ENCODE data around the gene PIGW. TPM values are rescaled to one million over a fixed set of nuclear protein-coding genes. Genes with fewer than 3 reads are reported as not detected.

The PIGW gene
- total RNA-seq, 4 donors from 2014 or later, result 2.5 to 6.5 (median 4.4) TPM

- peaks cover 0 to 91% (median 67%) of the 10 kb centered on the region in 4 donors for H3K36me3 ChIP-seq
- no peak overlapping the region for H3K4me3 ChIP-seq
- no peak overlapping the region for H3K27ac ChIP-seq (replicated peaks in 1 of 4)
- TF ChIP-seq POLR2A (IDR thresholded peaks at IDR 0.05; ENCODE audit: low read depth), result no peak
- TF ChIP-seq EP300 (IDR thresholded peaks at IDR 0.05), result no peak
- no peak for TF ChIP-seq POLR2AphosphoS5 (IDR thresholded peaks at IDR 0.05)
- TF ChIP-seq CTCF (IDR thresholded peaks at IDR 0.05), result no peak
- no peaks in the 10 kb centered on the region for H3K9me3 ChIP-seq
- peaks cover 0 to 3% (median 0%) of the 10 kb centered on the region in 4 donors for H3K4me1 ChIP-seq
- 97% methylated on average over 5 of the region's 14 CpGs for WGBS
- no peak for DNase-seq (ENCODE audit: extremely low spot score)
- no peaks in the 10 kb centered on the region for H3K27me3 ChIP-seq
- intact Hi-C loops (cut with DNase I), result no loop called here
Observed at GRCh38 chr17:36510636-36511035, 24.2 kb upstream of the PIGW start.

DNA sequence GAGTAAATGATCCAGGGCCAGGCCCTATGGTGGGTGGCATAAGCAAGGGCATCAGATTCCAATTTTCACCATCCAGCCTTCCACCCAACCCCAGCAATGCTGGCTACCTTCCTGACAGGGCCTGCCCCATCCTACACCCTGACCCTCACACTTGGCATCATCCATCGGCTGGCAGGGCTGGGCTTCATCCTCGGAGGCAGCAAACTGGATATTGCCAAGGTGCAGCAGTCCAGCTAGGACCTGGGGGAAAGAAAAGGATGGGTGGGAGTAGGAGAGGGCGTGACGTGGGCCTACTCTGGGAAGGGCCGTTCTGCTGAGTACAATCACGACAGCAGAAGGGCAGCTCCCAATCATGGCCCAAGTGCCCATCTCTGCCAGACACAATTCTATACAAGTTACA lies 23.6 kb upstream of the PIGW start:
- Histone ChIP-seq H3K27ac (replicated peaks in 1 of 4) (no peak overlapping the region), H3K9me3 (no peaks in the 10 kb centered on the region), H3K27me3 (no peaks in the 10 kb centered on the region), H3K36me3 (peaks cover 0 to 91% (median 66%) of the 10 kb centered on the region in 4 donors), H3K4me1 (peaks cover 0 to 3% (median 0%) of the 10 kb centered on the region in 4 donors), H3K4me3 (no peak overlapping the region)
- TF ChIP-seq CTCF (IDR thresholded peaks at IDR 0.05) (no peak), POLR2A (IDR thresholded peaks at IDR 0.05; ENCODE audit: low read depth) (no peak), EP300 (IDR thresholded peaks at IDR 0.05) (no peak), POLR2AphosphoS5 (IDR thresholded peaks at IDR 0.05) (no peak)
- intact Hi-C loops (cut with DNase I), result no loop called here
- 100% methylated on average over 3 of the region's 6 CpGs for WGBS
- no peak for DNase-seq (ENCODE audit: extremely low spot score)

DNA sequence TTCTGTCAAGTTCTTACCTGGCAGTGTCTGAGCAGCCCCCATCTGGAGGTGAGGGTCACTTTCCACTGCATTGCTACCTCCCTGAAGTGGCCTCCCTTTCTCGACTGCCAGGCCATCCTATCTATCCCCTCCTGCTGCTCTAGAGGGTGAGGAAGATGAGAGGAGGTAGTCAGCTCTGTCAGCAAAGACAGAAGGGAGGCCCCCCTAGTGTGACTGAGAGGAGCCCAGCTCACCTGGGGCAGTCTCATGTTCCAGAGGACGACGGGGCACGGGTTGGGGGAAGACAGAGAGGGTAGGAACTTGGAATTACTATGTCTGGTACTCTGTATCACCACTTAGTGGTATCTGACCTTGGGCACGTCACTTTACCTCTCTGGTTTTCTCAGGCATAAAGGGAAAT lies 22.1 kb upstream of the PIGW start:
- Histone ChIP-seq H3K27ac (replicated peaks in 1 of 4) (no peak overlapping the region), H3K9me3 (no peaks in the 10 kb centered on the region), H3K4me1 (peaks cover 0 to 3% (median 0%) of the 10 kb centered on the region in 4 donors), H3K27me3 (no peaks in the 10 kb centered on the region), H3K36me3 (peaks cover under 1 to 86% (median 53%) of the 10 kb centered on the region in 4 donors), H3K4me3 (no peak overlapping the region)
- intact Hi-C loops (cut with DNase I), result no loop called here
- no peak for TF ChIP-seq EP300 (IDR thresholded peaks at IDR 0.05)
- TF ChIP-seq POLR2AphosphoS5 (IDR thresholded peaks at IDR 0.05), result no peak
- TF ChIP-seq CTCF (IDR thresholded peaks at IDR 0.05), result no peak
- TF ChIP-seq POLR2A (IDR thresholded peaks at IDR 0.05; ENCODE audit: low read depth), result no peak
- WGBS, result 85% methylated on average over 5 of the region's 5 CpGs
- no peak for DNase-seq (ENCODE audit: extremely low spot score)

DNA sequence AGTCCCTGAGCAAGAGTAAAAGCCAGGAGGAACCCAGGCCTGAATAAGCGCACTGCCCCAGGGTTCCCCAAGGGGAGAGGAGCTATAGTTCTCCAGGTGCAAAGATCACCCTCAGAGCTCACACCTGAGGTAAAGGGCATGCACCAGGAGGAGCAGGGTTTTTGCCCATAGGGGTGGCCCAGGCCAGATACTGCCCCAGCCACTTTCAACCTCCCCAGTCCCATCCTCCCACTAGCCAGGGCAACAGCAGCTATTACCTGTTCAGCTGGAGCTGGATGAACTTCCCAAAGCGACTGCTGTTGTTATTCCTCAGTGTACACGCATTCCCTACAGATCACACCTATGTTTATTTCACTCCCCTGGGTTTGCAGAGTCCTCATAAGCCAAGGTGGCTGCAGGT lies 19.9 kb upstream of the PIGW start:
- no peak for DNase-seq (ENCODE audit: extremely low spot score)
- H3K27ac ChIP-seq (replicated peaks in 1 of 4), result no peak overlapping the region
- H3K9me3 ChIP-seq, result no peaks in the 10 kb centered on the region
- TF ChIP-seq CTCF (IDR thresholded peaks at IDR 0.05), result no peak
- no peak for TF ChIP-seq POLR2A (IDR thresholded peaks at IDR 0.05; ENCODE audit: low read depth)
- no peak for TF ChIP-seq EP300 (IDR thresholded peaks at IDR 0.05)
- TF ChIP-seq POLR2AphosphoS5 (IDR thresholded peaks at IDR 0.05), result no peak
- no peaks in the 10 kb centered on the region for H3K27me3 ChIP-seq
- H3K4me1 ChIP-seq, result peaks cover 0 to 3% (median 0%) of the 10 kb centered on the region in 4 donors
- peaks cover 6 to 68% (median 40%) of the 10 kb centered on the region in 4 donors for H3K36me3 ChIP-seq
- intact Hi-C loops (cut with DNase I), result no loop called here
- WGBS, result 97% methylated on average over 3 of the region's 3 CpGs
- no peak overlapping the region for H3K4me3 ChIP-seq

DNA sequence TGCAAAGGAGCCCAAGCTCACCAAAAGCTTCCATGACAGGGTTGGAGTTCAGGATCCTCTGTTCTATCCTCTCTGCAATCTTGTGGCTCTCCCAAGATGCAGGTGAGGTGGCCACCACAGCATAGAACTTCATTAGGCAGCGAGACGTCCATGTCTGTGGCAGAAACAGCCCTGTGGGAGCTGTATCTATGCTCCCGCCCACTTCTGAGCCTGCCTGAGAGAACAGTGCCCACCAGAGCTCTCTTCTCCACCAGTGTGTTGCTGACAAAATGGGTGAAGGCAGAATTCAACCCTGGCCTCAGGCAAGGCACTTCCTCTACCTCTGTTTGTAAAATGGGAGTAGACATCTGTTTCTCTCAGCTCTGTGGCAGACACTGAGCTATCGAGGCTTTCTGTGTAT lies 18.9 kb upstream of the PIGW start:
- no peak for TF ChIP-seq POLR2AphosphoS5 (IDR thresholded peaks at IDR 0.05)
- no peak for TF ChIP-seq EP300 (IDR thresholded peaks at IDR 0.05)
- TF ChIP-seq POLR2A (IDR thresholded peaks at IDR 0.05; ENCODE audit: low read depth), result no peak
- no peak for TF ChIP-seq CTCF (IDR thresholded peaks at IDR 0.05)
- peaks cover 0 to 3% (median 0%) of the 10 kb centered on the region in 4 donors for H3K4me1 ChIP-seq
- H3K27ac ChIP-seq (replicated peaks in 1 of 4), result no peak overlapping the region
- no peaks in the 10 kb centered on the region for H3K27me3 ChIP-seq
- H3K36me3 ChIP-seq, result peaks cover 6 to 62% (median 36%) of the 10 kb centered on the region in 4 donors
- H3K4me3 ChIP-seq, result no peak overlapping the region
- no peak for DNase-seq (ENCODE audit: extremely low spot score)
- intact Hi-C loops (cut with DNase I), result no loop called here
- WGBS, result 77% methylated on average over 3 of the region's 4 CpGs
- no peaks in the 10 kb centered on the region for H3K9me3 ChIP-seq

All from esophagus muscularis mucosa (tissue), 4 donors.